ENCODE measurements around the gene FRS3.

FRS3 gene

GRCh38 chr6:41784581-41785171 lies 5.0 kb upstream of the FRS3 start:
- Mint-ChIP-seq H3K27ac (no peak overlapping the region), H3K4me3 (peak overlapping the region; percentile 21), H3K4me1 (peaks cover 14% of the 10 kb centered on the region), H3K36me3 (ENCODE audit: low read depth) (peaks cover 19% of the 10 kb centered on the region), H3K27me3 (peaks cover 11% of the 10 kb centered on the region), H3K9me3 (no peaks in the 10 kb centered on the region)
- ATAC-seq = no peak
- no peak for DNase-seq

GRCh38 chr6:41783106-41783780 lies 3.5 kb upstream of the FRS3 start:
- Mint-ChIP-seq H3K36me3 (ENCODE audit: low read depth) (peaks cover 7% of the 10 kb centered on the region), H3K4me1 (peaks cover 14% of the 10 kb centered on the region), H3K4me3 (no peak overlapping the region), H3K27ac (no peak overlapping the region), H3K27me3 (peaks cover 11% of the 10 kb centered on the region), H3K9me3 (no peaks in the 10 kb centered on the region)
- DNase-seq = no peak
- ATAC-seq = no peak

GRCh38 chr6:41781366-41781730 lies 1.6 kb upstream of the FRS3 start:
- H3K4me1 Mint-ChIP-seq = peaks cover 14% of the 10 kb centered on the region
- H3K27me3 Mint-ChIP-seq = peaks cover 11% of the 10 kb centered on the region
- H3K36me3 Mint-ChIP-seq (ENCODE audit: low read depth) = no peaks in the 10 kb centered on the region
- H3K9me3 Mint-ChIP-seq = no peaks in the 10 kb centered on the region
- ATAC-seq (no peak), DNase-seq (no peak)
- H3K27ac Mint-ChIP-seq = no peak overlapping the region
- peak overlapping the region; percentile 70 for H3K4me3 Mint-ChIP-seq

- no peaks in the 10 kb centered on the region for H3K36me3 Mint-ChIP-seq (ENCODE audit: low read depth)
Observed at GRCh38 chr6:41780551-41781365, 1.1 kb upstream of the FRS3 start, which contains the start of gene PRICKLE4. PRICKLE4 (plus strand) TSS chr6:41780782; CDS start chr6:41783474, 2,692 bp downstream.

GRCh38 chr6:41779336-41779735 lies 364 bp downstream of the FRS3 start:
- Mint-ChIP-seq H3K27ac (peak overlapping the region; percentile 23), H3K27me3 (peaks cover 11% of the 10 kb centered on the region), H3K9me3 (no peaks in the 10 kb centered on the region), H3K4me3 (peak overlapping the region; percentile 87), H3K4me1 (peaks cover 14% of the 10 kb centered on the region), H3K36me3 (ENCODE audit: low read depth) (no peaks in the 10 kb centered on the region)
- DNase-seq = no peak
- ATAC-seq = no peak

More at GRCh38 chr6:41780551-41781365, 1.1 kb upstream of the FRS3 start, which contains the start of gene PRICKLE4:
- ATAC-seq (no peak), DNase-seq (peak; percentile 10)
- H3K4me3 Mint-ChIP-seq = peak within 1 kb of the TSS; percentile 85
- peaks cover 14% of the 10 kb centered on the region for H3K4me1 Mint-ChIP-seq
- no peaks in the 10 kb centered on the region for H3K9me3 Mint-ChIP-seq
- H3K27ac Mint-ChIP-seq = peak within 1 kb of the TSS; percentile 70
- peaks cover 11% of the 10 kb centered on the region for H3K27me3 Mint-ChIP-seq

GRCh38 chr6:41778895-41779294 lies 805 bp downstream of the FRS3 start:
- no peak for ATAC-seq

GRCh38 chr6:41777551-41778285 lies 2.0 kb downstream of the FRS3 start:
- Mint-ChIP-seq H3K4me1 (peaks cover 14% of the 10 kb centered on the region), H3K27ac (no peak overlapping the region), H3K36me3 (ENCODE audit: low read depth) (peaks cover 2% of the 10 kb centered on the region), H3K27me3 (peaks cover 11% of the 10 kb centered on the region), H3K4me3 (no peak overlapping the region), H3K9me3 (no peaks in the 10 kb centered on the region)
- no peak for ATAC-seq
- no peak for DNase-seq

More at GRCh38 chr6:41778895-41779294, 805 bp downstream of the FRS3 start:
- H3K9me3 Mint-ChIP-seq = no peaks in the 10 kb centered on the region
- peak overlapping the region; percentile 87 for H3K4me3 Mint-ChIP-seq
- H3K36me3 Mint-ChIP-seq (ENCODE audit: low read depth) = no peaks in the 10 kb centered on the region
- H3K27ac Mint-ChIP-seq = peak overlapping the region; percentile 23
- H3K4me1 Mint-ChIP-seq = peaks cover 14% of the 10 kb centered on the region
- DNase-seq = no peak
- peaks cover 11% of the 10 kb centered on the region for H3K27me3 Mint-ChIP-seq

GRCh38 chr6:41775293-41775882 lies 4.3 kb downstream of the FRS3 start:
- no peaks in the 10 kb centered on the region for H3K9me3 Mint-ChIP-seq
- peaks cover 1% of the 10 kb centered on the region for H3K27me3 Mint-ChIP-seq
- peaks cover 2% of the 10 kb centered on the region for H3K36me3 Mint-ChIP-seq (ENCODE audit: low read depth)
- no peak overlapping the region for H3K4me3 Mint-ChIP-seq
- no peak for ATAC-seq
- peaks cover 9% of the 10 kb centered on the region for H3K4me1 Mint-ChIP-seq
- DNase-seq = no peak
- no peak overlapping the region for H3K27ac Mint-ChIP-seq

GRCh38 chr6:41774841-41775240 lies 4.9 kb downstream of the FRS3 start:
- Mint-ChIP-seq H3K36me3 (ENCODE audit: low read depth) (peaks cover 2% of the 10 kb centered on the region), H3K4me3 (no peak overlapping the region), H3K4me1 (peaks cover 9% of the 10 kb centered on the region), H3K27me3 (peaks cover under 1% of the 10 kb centered on the region), H3K9me3 (no peaks in the 10 kb centered on the region), H3K27ac (no peak overlapping the region)
- ATAC-seq = no peak
- DNase-seq = no peak

- ATAC-seq (no peak), DNase-seq (no peak)
- peaks cover 2% of the 10 kb centered on the region for H3K4me1 Mint-ChIP-seq
- H3K27ac Mint-ChIP-seq = no peak overlapping the region
- H3K9me3 Mint-ChIP-seq = no peaks in the 10 kb centered on the region
- no peaks in the 10 kb centered on the region for H3K27me3 Mint-ChIP-seq
- H3K36me3 Mint-ChIP-seq (ENCODE audit: low read depth) = peaks cover 2% of the 10 kb centered on the region
- no peak overlapping the region for H3K4me3 Mint-ChIP-seq
Observed at GRCh38 chr6:41771058-41771983, 8.4 kb downstream of the FRS3 start.

GRCh38 chr6:41770381-41771057 lies 9.2 kb downstream of the FRS3 start:
- no peak overlapping the region for H3K4me3 Mint-ChIP-seq
- H3K27me3 Mint-ChIP-seq = no peaks in the 10 kb centered on the region
- ATAC-seq = no peak
- no peak for DNase-seq
- H3K36me3 Mint-ChIP-seq (ENCODE audit: low read depth) = peaks cover 2% of the 10 kb centered on the region
- no peak overlapping the region for H3K27ac Mint-ChIP-seq
- peaks cover 2% of the 10 kb centered on the region for H3K4me1 Mint-ChIP-seq
- H3K9me3 Mint-ChIP-seq = no peaks in the 10 kb centered on the region

GRCh38 chr6:41769376-41769775 lies 10.3 kb downstream of the FRS3 start:
- no peak overlapping the region for H3K4me3 Mint-ChIP-seq
- DNase-seq = no peak
- peaks cover 2% of the 10 kb centered on the region for H3K4me1 Mint-ChIP-seq
- ATAC-seq = no peak
- no peaks in the 10 kb centered on the region for H3K27me3 Mint-ChIP-seq
- H3K9me3 Mint-ChIP-seq = no peaks in the 10 kb centered on the region
- peaks cover 2% of the 10 kb centered on the region for H3K36me3 Mint-ChIP-seq (ENCODE audit: low read depth)
- no peak overlapping the region for H3K27ac Mint-ChIP-seq
